Measurements from ENCODE around the gene ZNF644.
"Not testable (repeated sequence)": the region's sequence is repeated elsewhere in the genome, so short reads cannot be mapped to it uniquely, and the experiment has no call there.

Gene ZNF644

DNA sequence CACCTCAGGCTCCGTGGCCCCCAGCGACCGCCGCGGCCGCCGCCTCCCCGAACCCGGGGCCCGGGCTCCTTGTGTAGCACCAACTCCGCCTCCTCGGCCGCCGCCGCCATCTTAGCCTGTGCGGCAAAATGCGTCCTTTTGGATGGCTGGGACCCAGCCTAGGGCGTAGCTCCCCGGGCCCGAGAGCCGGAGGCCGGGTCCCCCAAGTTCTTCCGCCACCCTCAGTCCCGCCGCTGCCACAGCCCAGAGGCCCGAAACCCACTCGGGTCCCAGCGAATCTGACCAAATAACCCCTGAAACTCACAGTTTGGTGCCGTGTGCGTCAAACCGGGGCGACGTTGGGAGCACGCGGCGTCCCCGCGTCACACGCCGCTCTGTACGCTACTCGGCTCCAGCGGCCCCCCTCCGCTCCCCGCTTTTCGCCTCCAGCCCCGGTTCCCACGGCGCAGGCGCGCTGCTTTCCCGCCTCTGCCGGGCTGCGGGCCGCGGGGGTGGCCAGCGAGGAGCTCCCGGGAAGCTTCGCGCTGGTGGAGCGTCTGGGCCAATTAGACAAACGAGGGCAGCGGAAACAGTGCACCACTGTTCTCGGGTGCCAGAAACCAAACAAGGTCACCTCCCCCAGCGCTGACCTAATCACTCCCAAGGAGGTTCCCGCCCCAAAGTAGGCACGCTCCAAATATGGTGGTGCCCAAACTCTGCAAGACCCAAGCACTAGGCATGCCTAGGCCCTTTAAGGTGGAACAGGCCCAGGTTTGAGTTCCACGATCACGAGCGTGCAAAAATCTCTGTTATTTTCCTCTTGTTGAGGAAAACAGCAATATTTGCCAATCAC lies at the start of gene ZNF644:
TSS of gene ZNF644 (minus strand) at position 350 of the 832 bp plus-strand sequence. CDS start 39,682 bp downstream, outside the sequence.
- DNase-seq = peak; percentile 78 to 85

DNA sequence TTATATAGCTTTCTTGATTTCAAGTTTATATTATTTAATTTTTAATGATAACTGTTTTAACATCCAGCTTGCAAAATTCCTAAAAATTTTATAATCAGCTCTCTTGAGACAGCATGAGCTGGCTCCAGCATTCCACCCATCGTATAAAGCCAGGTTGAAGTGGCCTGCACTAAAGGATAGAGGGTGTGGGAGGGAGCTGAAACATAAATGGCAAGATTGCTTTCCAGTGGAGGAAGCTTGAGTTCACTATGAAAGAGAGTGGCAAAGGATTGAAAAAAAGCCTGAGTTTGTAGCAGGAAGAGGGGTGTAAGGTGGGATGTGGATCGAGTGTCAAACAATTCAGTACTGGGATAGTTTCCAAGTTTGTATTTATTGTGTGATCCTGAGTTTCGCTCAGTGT lies 48.5 kb upstream of the ZNF644 start:
- no peak for DNase-seq

DNA sequence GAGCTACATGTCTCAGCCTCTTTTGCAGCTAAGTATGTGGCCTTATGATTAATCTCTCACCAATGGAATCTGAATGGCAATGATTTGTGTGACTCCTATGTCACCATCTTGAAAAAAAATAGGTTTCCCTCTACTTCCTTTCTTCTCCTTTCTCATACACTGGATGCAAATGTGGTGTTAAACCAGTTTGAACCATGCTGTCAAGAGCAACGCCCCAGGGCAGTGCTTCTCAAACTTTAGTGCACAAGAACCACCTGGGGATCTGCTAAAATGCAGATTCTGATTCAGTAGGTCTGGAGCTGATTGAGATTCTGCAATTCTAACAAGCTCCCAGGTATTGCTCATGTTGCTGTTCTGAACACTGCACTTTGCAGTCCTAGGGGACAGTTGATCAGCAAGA lies 44.7 kb upstream of the ZNF644 start:
- DNase-seq = no peak

DNA sequence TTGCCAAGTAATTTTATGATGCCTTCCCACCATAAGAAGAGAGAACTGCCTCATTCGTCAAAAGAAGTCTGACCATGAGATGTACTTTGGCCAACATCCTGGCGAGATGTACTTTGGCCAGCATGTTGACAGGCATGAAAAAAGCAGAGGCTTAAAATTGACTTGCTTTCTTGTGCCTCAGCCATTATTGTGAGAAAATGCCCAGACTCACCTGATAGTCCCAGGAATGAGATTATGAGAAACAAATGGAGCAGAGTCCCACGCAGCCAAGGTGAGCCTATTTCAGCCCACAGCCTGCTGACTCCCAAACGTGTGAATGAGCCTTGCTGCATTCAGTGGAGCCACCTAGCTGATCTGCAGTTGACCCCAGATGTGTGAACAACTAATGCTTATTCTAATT lies 43.5 kb upstream of the ZNF644 start:
- DNase-seq = no peak

DNA sequence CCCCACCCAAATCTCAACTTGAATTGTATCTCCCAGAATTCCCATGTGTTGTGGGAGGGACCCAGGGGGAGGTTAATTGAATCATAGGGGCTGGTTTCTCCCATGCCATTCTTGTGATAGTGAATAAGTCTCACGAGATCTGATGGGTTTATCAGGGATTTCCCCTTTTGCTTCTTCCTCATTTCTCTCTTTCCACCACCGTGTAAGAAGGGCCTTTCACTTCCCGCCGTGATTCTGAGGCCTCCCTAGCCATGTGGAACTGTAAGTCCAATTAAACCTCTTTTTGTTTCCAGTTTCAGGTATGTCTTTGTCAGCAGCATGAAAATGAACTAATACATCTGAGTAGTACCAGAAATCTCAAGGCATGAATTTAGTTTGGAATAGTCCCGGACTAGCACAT lies 41.6 kb upstream of the ZNF644 start:
- not testable (repeated sequence) for DNase-seq

DNA sequence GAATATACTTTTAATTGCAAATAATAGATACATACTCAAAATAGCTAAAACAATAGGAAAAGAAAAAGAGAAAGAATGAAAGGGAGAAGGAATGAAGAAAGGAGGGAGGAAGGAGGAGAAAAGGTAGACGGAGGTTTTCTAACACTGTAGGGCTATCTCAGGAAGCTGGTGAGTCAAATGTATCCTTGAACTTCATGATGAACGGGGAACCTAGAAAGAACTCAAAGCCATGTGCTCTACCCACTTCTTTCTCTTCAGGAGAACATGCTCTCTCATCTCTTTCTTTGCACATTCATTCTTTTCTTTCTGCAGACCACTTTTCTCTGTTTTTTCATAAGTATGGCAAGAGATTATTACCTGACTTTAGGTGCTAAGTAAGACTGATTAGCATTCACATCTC lies 37.3 kb upstream of the ZNF644 start:
- no peak for DNase-seq

DNA sequence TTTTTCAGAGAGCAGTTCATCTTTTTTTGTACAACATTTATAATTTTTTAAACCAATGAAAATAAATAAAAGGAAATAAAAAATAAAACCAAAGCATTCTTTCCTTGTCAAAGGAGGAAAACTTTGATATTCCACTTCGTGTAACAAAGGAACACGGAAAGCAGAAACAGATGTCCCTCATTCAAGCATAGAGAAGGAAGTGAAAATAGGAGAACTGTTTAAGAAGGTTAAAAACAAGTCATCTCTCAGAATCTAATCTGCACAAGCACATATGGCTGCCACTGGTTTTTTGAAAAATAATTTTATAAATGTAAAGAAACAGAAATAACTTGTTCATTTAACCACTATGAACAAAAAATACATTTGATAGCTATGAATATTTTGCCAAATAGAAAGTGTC lies 35.9 kb upstream of the ZNF644 start:
- no peak for DNase-seq

DNA sequence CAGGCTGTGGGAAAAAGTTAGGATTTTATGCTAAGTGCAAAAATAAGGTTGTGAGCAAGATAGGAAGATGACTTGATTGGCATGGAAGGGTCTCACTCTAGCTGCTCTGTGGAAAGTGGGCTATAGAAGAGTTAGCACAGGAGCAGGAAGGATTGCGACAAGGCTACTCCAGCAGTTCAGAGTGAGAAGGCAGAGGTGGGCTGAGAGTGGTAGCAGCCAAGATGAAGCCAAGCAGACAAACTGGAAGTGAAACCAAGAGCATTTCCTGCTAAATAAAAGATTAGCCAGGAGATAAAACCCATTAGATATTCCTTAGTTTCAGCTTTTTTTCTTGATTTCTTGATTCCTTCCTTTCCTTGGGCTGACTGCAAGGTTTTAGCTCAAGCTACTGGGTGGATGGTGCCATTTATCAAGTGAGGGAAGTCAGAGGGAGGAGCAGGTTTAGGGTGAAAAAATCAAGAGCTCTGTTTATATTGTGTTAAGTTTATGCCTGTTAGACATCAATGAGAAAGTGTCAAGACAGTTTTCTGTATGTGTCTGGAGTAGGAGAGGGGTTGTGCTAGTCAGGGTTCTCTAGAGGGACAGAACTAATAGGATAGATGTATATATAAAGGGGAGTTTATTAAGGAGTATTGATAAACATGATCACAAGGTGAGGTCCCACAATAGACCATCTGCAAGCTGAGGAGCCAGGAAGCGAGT lies 33.1 kb upstream of the ZNF644 start:
- no peak for DNase-seq

DNA sequence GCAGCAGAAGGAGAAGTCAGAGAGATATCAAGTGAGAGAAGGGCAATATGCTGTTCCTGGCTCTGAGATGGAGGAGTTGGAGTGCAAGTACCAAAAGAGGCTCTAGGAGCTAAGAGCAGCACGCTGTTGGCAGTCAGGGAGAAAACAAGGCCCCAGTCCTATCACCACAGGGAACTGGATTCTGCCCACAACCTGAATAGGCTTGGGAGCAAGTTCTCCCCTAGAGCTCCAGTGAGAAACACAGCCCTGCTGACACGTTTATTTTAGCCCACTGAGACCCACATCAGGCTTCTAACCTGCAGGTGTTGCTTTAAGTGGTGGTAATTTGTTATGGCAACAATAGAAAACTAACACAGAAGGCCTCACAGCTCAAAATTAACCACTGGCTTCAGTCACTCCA lies 31.8 kb upstream of the ZNF644 start:
- DNase-seq = no peak

DNA sequence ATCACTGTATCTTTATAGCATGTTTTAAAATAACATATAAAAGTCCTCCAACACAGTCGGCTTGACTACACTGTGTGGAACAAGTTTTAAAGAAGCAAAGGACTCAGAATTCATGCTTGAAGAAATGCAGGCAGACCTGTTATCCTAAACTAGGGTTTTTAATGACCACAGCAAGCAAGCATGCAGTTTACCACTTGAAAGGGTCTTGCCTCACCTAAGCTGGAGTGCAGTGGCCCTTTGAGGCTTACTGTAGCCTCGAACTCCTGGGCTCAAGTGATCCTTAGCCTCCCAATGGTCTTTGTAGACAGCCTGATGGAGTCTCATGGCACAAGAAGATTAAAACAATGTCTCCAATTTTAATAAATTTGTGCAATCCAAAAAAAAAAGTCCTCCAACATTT lies 27.7 kb upstream of the ZNF644 start:
- DNase-seq = not testable (repeated sequence)

DNA sequence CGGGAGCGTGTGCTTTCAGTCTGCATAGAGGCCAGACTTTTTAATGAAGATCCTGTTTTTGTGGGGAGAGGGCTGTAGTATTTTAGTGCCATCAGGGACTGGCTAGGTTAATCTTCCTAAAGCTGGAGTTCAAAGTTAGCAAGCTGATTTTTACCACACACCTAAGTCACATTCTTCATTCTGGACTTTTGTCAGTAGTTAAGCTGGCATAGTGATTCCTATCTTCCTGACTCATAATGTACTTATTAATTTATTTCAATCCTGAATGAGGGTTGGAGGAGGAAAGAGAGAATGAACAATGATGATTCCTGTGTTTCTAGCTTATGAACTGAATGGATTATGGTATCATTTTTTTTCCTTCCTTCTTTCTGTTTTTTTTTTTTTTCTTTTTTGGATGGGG lies 24.9 kb upstream of the ZNF644 start:
- no peak for DNase-seq

DNA sequence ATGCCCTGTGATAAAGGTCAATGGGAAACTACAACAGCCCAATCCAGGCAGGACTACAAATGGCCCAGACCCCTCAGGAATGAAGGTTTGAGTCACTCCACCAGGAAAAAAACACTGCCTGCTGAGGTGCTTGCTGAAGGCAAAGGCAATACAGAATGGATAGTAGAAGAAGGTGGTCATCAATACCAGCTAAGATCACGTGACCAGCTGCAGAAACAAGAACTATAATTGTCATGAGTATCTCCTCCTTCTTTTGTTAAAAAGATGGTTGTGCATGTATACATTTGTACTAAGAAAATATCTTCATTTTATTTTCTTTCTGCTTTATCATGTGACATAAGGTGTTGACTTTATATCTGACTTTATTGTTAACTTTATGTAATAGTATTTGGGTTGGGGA lies 23.4 kb upstream of the ZNF644 start:
- no peak for DNase-seq

DNA sequence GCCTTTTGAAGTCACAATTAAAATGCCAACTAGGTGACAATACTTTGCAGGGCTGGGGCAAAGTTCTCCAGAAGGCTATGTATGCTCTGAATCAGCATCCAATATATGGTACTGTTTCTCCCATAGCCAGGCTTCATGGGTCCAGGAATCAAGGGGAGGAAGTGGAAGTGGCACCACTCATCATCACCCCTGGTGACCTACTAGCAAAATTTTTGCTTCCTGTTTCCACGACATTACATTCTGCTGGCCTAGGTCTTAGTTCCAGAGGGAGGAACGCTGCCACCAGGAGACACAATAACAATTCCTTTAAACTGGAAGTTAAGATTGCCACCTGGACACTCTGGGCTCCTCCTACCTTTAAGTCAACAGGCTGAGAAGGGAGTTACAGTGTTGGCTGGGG lies 22.9 kb upstream of the ZNF644 start:
- DNase-seq = not testable (repeated sequence)

DNA sequence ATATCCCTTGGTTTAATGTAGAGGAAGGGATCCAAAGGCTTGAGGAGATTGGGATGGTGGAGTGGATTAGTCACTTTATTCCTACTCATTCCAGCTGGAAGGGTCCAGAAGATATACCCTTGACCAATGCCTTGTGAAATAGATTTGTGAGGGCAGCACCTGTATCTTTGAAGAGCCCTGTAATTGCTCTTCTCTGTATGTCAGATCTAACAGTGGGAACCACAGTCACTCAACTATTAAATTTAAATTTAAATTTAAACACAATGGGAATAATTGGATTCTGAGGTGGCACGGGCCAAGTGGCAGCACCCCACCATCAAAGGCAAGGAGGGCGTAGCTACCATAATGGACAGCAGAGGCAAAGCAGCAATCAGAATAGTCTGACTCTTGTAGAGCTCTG lies 20.5 kb upstream of the ZNF644 start:
- DNase-seq = not testable (repeated sequence)

DNA sequence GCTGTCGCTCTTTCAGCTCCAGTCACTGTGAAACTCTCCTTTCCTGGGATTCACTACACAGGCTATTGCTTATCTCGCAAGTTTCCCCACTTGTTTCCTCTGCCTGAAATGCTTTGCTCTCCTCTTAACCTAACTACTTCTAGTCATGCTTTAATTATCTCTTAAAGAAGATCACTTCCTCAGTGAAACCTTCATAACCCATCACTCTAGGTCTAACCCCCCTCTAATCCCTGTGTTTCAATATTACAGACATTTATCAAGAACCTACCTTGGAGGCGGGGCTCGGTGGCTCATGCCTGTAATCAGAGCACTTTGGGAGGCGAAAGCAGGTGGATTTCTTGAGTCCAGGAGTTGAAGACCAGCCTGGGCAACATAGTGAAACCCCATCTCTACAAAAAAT lies 16.7 kb upstream of the ZNF644 start:
- no peak for DNase-seq

DNA sequence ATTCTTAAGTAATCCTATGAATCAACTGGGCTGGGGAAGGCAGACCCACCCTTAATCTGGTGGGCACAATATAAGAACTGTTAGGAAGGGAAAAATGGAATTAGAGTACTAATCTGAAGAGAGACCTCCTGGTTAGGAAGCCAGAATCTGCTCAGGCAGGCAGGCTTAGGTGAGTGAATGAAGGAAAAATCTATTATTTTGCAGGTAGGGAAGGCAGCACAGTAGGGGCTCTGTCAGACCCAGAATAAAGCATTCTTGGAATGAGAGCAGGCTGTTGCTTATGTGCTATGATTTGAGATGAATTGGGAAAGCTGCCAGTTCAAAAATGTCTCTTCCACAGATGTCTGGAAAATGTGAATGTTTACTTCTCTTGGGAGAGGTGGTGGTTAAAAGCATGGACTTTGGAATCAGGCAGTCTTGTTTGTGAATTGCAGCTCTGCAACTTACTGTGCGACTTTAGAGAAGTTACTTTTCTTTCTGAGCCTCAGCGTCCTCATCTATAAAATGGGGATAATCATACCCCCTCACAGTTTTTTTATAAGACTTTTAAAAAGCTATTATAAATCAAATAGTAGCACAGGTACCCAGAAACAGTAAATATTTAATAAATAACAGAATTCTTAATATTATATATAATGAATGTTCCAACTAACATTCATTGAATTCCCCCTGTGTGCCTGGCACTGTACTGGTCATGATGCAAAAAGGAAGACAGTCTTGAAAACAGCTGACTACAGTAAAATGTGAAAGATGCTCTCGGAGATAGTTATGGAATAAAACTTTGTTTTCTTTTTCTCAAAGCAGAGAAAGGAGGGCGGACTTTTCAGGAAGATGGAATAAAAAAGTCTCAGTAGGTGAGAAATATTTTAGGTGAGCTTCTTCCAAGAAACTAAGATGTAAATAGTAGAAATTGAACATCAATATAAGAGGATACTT lies 15.3 kb upstream of the ZNF644 start:
- DNase-seq = no peak

DNA sequence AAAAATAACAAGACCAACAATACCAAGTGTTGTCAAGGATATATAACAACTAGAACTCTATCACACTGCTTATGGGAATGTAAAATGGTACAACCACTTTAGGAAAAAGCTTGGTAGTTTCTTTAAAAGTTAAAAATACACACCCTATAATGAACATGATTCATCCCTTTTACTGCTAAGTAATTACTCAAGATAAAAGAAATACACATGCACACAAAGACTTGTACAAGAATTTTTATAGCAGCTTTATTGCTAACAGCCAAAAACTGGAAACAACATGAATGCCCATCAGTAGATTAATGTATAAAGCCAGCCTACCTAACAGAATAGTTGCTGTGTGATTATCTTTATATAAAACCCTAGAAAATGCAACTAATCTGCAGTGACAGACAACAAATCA lies 10.5 kb upstream of the ZNF644 start:
- no peak for DNase-seq

DNA sequence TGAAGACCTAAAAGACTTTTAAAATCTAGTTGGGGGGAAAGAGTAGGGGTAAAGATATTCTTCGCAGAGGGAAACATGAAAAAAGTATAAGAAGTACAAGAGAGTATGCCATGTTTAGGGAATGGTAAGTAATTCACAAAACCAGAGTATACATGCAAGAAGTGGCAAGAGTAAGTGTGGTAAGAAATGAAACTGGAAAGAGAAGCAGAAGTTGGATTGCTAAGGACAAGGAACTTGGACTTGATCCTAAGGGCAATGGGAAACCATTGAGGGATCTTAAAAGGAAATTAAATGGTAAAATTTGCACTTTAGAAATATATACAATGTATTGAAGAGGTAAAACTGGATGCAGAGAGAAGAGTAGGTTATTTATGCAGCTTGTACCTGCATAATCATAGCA lies 9.2 kb upstream of the ZNF644 start:
- no peak for DNase-seq

DNA sequence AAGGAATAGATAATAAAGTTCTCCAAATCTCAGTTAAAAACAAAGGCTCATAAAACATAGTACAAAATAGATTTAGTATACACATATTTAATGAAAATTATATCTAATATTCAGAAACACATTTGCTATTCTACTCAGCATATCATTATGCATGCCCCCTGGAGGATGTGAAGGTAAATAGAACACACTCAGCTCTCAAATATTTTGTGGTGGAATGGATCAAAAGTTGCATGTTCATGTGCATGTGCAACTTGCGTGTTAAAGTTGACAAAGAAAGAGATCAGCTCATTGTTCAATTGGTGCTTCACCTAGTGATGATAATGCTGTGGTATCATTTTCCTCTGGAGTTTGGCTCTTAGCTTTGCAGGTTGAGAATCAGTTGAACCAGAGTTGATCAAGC lies 4.9 kb upstream of the ZNF644 start:
- no peak for DNase-seq

DNA sequence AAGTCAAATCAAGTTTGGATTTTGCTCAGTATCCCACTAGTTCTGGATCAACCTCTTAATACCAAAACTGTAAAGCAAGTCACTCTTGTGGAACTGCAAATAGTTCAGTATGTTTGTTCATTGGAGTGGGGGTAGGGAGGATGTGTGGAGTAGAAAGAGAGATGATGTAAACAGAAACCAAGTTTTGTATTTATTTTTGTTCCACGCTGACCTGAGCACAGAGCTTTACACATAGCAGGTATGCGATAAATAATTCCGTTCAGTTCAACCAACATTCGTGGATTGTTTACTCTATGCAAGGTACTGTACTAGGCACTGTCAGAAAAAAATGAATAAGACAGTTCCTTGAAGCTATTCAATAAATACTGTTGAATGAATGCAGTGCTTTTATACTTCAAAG lies 4.5 kb upstream of the ZNF644 start:
- DNase-seq = no peak

DNA sequence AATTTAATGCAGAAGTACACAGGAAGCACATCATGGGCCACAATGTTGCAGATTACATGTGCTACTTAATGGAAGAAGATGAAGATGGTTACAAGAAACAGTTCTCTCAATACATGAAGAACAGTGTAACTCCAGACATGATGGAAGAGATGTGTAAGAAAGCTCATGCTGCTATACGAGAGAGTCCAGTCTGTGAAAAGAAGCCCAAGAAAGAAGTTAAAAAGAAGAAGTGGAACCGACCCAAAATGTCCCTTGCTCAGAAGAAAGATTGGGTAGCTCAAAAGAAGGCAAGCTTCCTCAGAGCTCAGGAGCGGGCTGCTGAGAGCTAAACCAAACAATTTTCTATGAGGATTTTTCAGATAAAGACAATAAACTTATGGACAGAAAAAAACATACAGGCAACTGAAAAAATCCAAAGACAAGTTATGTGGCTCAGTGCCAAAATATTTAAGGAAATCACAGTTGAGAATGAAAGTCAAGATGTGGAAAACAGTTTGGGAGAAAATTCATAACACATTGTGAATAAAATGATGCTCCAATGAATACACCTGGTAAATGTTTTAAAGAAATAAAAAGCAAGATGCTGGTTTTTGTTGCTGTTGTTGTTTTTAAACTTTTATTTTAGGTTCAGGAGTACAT lies 2.8 kb upstream of the ZNF644 start:
- DNase-seq = no peak

DNA sequence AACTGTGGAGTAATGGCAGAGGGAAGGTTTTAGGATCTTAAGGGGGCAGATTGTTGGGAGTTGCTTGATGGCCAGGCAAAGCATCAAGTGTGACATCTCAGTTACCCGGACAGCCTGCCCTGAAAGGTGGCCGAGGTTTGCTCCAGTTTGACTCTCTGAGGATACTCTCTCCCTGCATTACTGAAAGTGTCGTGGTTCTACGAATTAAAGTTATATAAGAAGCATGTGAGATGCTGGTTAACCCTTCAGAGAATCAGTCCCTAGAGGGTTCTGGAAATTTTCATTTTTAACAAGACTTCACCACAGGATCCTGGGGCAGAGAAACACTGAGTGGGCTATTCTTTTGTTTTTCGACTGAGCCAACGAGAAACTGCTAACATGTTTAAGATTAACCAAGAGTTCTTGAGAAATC lies 689 bp upstream of the ZNF644 start:
- DNase-seq = no peak

All from SHP77 (cell line).